Keratinocyte (primary cell): ENCODE data around the gene GKN1. TPM values are rescaled to one million over a fixed set of nuclear protein-coding genes. Genes with fewer than 3 reads are reported as not detected.

Source experiments
- DNase-seq: peaks from one replicate; pipeline ENCODE4 v3.0.0-alpha.2; 2011; ENCODE audit warnings: low read depth, missing footprints, low spot score
- FAIRE-seq: peaks from 2 replicates; lab custom pipeline; 2011; peaks lifted over from hg19 to GRCh38; lab: Jason Lieb, UNC
- H2AFZ ChIP-seq: 2 replicates; pipeline ENCODE4 v1.6.0; 2012; ENCODE audit warnings: low read length, control low read depth, inconsistent platforms; ENCODE audit not compliant: control insufficient read depth
- H3K27ac ChIP-seq: 2 replicates; pipeline ENCODE4 v1.5.1; 2011; ENCODE audit warnings: low read length; ENCODE audit not compliant: control insufficient read depth, insufficient read depth
- H3K27me3 ChIP-seq: 3 replicates; pipeline ENCODE4 v1.6.0; 2011; ENCODE audit warnings: low read length; ENCODE audit not compliant: control insufficient read depth, insufficient read depth; ENCODE audit errors: extremely low read depth
- H3K36me3 ChIP-seq, 2 experiments: 2 replicates in 1 of 2; 3 replicates in 1 of 2; pipeline ENCODE4 v1.5.1; 2011; ENCODE audit warnings: low read length in 2 of 2, mild to moderate bottlenecking in 1 of 2; ENCODE audit not compliant: control insufficient read depth in 2 of 2, insufficient read depth in 2 of 2; ENCODE audit errors: extremely low read depth in 1 of 2
- H3K4me1 ChIP-seq: 3 replicates; pipeline ENCODE4 v1.5.1; 2011; ENCODE audit warnings: low read length; ENCODE audit not compliant: control insufficient read depth, insufficient read depth; ENCODE audit errors: extremely low read depth
- H3K4me2 ChIP-seq: 3 replicates; pipeline ENCODE4 v1.6.0; 2011; ENCODE audit warnings: low read depth, low read length; ENCODE audit not compliant: control insufficient read depth, insufficient read depth; ENCODE audit errors: extremely low read depth
- H3K4me3 ChIP-seq, 3 experiments: fragments of 200-600 bp in 1 of 3; sonication (generic) in 1 of 3; 2 replicates in 2 of 3; 3 replicates in 1 of 3; pipeline ENCODE4 v1.5.1; 2011 to 2016; ENCODE audit warnings: low read length in 3 of 3, mild to moderate bottlenecking in 3 of 3, control low read depth in 2 of 3, inconsistent platforms in 1 of 3, low read depth in 1 of 3, mixed read lengths in 1 of 3, mixed run types in 1 of 3, moderate library complexity in 1 of 3; ENCODE audit not compliant: control insufficient read depth in 2 of 3, insufficient read depth in 2 of 3; ENCODE audit errors: extremely low read depth in 1 of 3
- H3K79me2 ChIP-seq: 2 replicates; pipeline ENCODE4 v1.6.0; 2012; ENCODE audit warnings: low read length; ENCODE audit not compliant: control insufficient read depth, insufficient read depth
- H3K9ac ChIP-seq: 3 replicates; pipeline ENCODE4 v1.6.0; 2011; ENCODE audit warnings: low read length; ENCODE audit not compliant: control insufficient read depth, insufficient read depth; ENCODE audit errors: extremely low read depth
- H3K9me1 ChIP-seq: 3 replicates; pipeline ENCODE4 v1.6.0; 2011; ENCODE audit warnings: low read length; ENCODE audit not compliant: control insufficient read depth, insufficient read depth; ENCODE audit errors: extremely low read depth
- H3K9me3 ChIP-seq: 2 replicates; pipeline ENCODE4 v1.5.1; 2012; ENCODE audit warnings: low read depth, low read length; ENCODE audit not compliant: control insufficient read depth
- H4K20me1 ChIP-seq: 3 replicates; pipeline ENCODE4 v1.6.0; 2011; ENCODE audit warnings: low read length; ENCODE audit not compliant: control insufficient read depth, insufficient read depth; ENCODE audit errors: extremely low read depth
- EZH2 ChIP-seq: IDR thresholded peaks from one replicate; pipeline ENCODE4 v1.6.1; 2012; ENCODE audit warnings: inconsistent platforms, mild to moderate bottlenecking, low read length, moderate library complexity
- dilution Hi-C: fragments of 300-500 bp; cut with MboI; formaldehyde crosslinking; loops from one replicate; pipeline ENCODE4 v1.7.0; 2020; ENCODE audit warnings: low sequenced_read_pairs; ENCODE audit not compliant: extremely low pct_ligation_motif_present
- polyA plus RNA-seq, 5 experiments: library from polyadenylated mRNA; depleted of rRNA in 3 of 5; stranded (reverse) in 3 of 5; stranded (forward) in 1 of 5; unstranded in 1 of 5; fragments of >200 nt; gene quantifications; 1 replicate in 1 of 5; 2 replicates in 3 of 5; 3 replicates in 1 of 5; pipeline versions ENCODE4 v1.2.1 to v1.2.3, GENCODE V29; 2011 to 2012; ENCODE audit warnings: missing spikeins in 2 of 5, low read depth in 1 of 5, low replicate concordance in 1 of 5
- TF ChIP-seq, protein P1 (sequence below), 3 experiments: IDR thresholded peaks in 1 of 3; conservative IDR thresholded peaks in 1 of 3; optimal IDR thresholded peaks in 1 of 3; 2 replicates in 2 of 3; 3 replicates in 1 of 3; pipeline versions ENCODE3 to v1.5.1; 2011; ENCODE audit warnings: low read length in 3 of 3, mild to moderate bottlenecking in 3 of 3, moderate library complexity in 2 of 3, control low read depth in 1 of 3, inconsistent platforms in 1 of 3; ENCODE audit not compliant: insufficient read depth in 2 of 3; ENCODE audit errors: extremely low read depth in 1 of 3

Gene GKN1
- polyA plus RNA-seq, 1 donor (not counting 4 experiments of a cell fraction or from before 2014, with no cell fraction given), result 0.49 TPM

- Histone ChIP-seq H3K79me2 (peaks cover 12% of the 10 kb centered on the region), H3K4me2 (peak within 1 kb of the TSS; percentile 98), H3K36me3 (no peaks in the 10 kb centered on the region), H3K27me3 (no peaks in the 10 kb centered on the region), H3K9me1 (no peaks in the 10 kb centered on the region), H3K4me1 (peaks cover 28% of the 10 kb centered on the region), H4K20me1 (no peaks in the 10 kb centered on the region), H2AFZ (peak within 1 kb of the TSS; percentile 94), H3K4me3 (peak within 1 kb of the TSS; percentile 67 to 91 (median 87)), H3K27ac (peak within 1 kb of the TSS; percentile 50), H3K9ac (peak within 1 kb of the TSS; percentile 80), H3K9me3 (no peaks in the 10 kb centered on the region)
- DNase-seq (no peak), FAIRE-seq (no peak)
- dilution Hi-C loops, result no loop called here
- TF ChIP-seq, protein P1, sequence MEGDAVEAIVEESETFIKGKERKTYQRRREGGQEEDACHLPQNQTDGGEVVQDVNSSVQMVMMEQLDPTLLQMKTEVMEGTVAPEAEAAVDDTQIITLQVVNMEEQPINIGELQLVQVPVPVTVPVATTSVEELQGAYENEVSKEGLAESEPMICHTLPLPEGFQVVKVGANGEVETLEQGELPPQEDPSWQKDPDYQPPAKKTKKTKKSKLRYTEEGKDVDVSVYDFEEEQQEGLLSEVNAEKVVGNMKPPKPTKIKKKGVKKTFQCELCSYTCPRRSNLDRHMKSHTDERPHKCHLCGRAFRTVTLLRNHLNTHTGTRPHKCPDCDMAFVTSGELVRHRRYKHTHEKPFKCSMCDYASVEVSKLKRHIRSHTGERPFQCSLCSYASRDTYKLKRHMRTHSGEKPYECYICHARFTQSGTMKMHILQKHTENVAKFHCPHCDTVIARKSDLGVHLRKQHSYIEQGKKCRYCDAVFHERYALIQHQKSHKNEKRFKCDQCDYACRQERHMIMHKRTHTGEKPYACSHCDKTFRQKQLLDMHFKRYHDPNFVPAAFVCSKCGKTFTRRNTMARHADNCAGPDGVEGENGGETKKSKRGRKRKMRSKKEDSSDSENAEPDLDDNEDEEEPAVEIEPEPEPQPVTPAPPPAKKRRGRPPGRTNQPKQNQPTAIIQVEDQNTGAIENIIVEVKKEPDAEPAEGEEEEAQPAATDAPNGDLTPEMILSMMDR (optimal IDR thresholded peaks at IDR 0.05 in 1 of 3, IDR thresholded peaks at IDR 0.05 in 1 of 3, conservative IDR thresholded peaks at IDR 0.05 in 1 of 3; ENCODE audit: extremely low read depth in 1 of 3, insufficient read depth in 2 of 3, low read length in 3 of 3), result no peak
- no peak for TF ChIP-seq EZH2
Measured at GRCh38 chr2:69013142-69013839, 38.9 kb downstream of the GKN1 start, which contains the start of gene ANTXR1. Gene ANTXR1 (plus strand): TSS chr2:69013179. CDS start chr2:69013500, 321 bp downstream.

DNA sequence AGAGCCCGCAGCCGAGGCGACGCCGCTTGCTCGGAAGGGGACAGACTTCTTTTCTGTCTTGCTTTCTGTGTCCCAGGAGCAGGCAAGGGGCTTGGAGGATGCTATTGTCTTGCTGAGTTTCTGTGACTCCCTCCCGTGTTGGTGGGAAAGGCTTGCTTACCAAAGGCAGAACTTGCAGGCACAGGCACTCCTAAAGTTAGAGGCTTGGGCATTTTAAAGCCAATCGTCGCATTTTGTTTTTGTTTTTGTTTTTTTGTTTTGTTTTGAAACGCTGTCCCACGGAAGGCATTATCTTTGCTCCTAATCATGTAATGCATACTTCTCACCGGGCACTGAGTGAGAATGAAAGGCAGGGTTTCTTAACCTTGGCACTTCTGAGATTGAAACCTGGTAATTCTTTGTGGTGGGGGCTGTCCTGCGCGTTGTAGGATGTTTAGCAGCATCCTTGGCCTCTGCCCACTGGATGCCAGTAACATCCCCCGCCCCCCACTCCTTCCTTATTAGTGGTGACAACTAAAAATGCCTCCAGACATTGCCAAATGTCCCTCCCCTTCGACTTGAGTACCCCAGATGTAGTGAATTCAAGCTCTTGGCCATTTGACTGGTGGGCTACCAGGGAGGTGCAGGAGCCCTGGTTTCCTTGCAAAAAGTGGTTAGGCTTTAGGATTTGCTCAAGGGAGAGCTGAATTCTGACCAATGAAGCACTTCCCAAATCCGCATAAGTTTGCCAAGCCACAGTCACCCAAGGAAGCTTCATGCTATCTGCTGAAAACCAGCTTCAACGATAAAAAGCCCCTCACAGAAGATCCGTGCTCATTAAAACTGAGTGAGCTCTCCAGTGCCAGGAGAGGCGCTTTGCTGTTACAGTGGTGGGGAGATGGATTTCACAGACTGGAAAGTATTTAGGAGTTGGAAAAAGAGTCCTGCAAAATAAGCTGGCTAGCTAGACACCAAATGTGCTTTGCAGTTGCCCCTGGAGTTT, 39.7 kb downstream of the GKN1 start:
- H3K9me3 ChIP-seq, result no peaks in the 10 kb centered on the region
- no peak for TF ChIP-seq EZH2
- TF ChIP-seq, protein P1 (optimal IDR thresholded peaks at IDR 0.05 in 1 of 3, IDR thresholded peaks at IDR 0.05 in 1 of 3, conservative IDR thresholded peaks at IDR 0.05 in 1 of 3; ENCODE audit: extremely low read depth in 1 of 3, insufficient read depth in 2 of 3, low read length in 3 of 3), result peak in 1 of 3 experiments; percentile 7
- peak overlapping the region; percentile 94 for H2AFZ ChIP-seq
- FAIRE-seq (no peak), DNase-seq (no peak)
- peak overlapping the region; percentile 22 for H3K27ac ChIP-seq
- peaks cover 17% of the 10 kb centered on the region for H3K79me2 ChIP-seq
- no peaks in the 10 kb centered on the region for H3K27me3 ChIP-seq
- peaks cover 36% of the 10 kb centered on the region for H3K4me1 ChIP-seq
- peak overlapping the region; percentile 67 to 91 (median 87) for H3K4me3 ChIP-seq
- peak overlapping the region; percentile 80 for H3K9ac ChIP-seq
- no peaks in the 10 kb centered on the region for H4K20me1 ChIP-seq
- dilution Hi-C loops, result no loop called here
- H3K36me3 ChIP-seq, result no peaks in the 10 kb centered on the region
- H3K9me1 ChIP-seq, result no peaks in the 10 kb centered on the region
- H3K4me2 ChIP-seq, result peak overlapping the region; percentile 98
